ENCODE data around the gene CERS6.

DNA sequence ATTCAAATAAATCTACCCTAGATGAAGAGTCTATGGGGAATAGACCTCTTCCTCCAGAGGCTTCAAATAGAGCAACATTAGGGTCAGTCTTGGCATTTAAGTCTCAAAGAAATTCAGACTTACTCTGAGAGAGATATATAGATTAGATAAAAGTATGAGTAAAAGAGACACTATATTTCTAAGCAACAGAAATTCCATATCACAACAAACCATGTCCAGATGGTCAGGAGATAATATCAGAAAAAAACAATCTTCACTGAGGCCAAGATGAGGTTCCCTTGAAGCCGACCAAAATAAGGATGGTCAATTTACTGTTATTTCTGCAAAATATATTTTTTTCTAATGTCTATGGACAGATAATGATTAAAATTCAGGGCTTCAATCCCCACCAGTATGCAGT lies 257.3 kb downstream of the CERS6 start:
- TF ChIP-seq, protein P1, sequence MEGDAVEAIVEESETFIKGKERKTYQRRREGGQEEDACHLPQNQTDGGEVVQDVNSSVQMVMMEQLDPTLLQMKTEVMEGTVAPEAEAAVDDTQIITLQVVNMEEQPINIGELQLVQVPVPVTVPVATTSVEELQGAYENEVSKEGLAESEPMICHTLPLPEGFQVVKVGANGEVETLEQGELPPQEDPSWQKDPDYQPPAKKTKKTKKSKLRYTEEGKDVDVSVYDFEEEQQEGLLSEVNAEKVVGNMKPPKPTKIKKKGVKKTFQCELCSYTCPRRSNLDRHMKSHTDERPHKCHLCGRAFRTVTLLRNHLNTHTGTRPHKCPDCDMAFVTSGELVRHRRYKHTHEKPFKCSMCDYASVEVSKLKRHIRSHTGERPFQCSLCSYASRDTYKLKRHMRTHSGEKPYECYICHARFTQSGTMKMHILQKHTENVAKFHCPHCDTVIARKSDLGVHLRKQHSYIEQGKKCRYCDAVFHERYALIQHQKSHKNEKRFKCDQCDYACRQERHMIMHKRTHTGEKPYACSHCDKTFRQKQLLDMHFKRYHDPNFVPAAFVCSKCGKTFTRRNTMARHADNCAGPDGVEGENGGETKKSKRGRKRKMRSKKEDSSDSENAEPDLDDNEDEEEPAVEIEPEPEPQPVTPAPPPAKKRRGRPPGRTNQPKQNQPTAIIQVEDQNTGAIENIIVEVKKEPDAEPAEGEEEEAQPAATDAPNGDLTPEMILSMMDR (IDR thresholded peaks at IDR 0.05): no peak
- TF ChIP-seq POLR2A (IDR thresholded peaks at IDR 0.05): no peak

Measured in body of pancreas (tissue), 4 donors.